Breast epithelium (tissue), 4 donors: ENCODE results near the gene CORO2B. TPM values are rescaled to one million over a fixed set of nuclear protein-coding genes. Genes with fewer than 3 reads are reported as not detected.

Source experiments
- DNase-seq, 2 donors: peaks; one replicate each; pipeline ENCODE4 v3.0.0-alpha.2; 2019; ENCODE audit warnings: low spot score in 2 of 2
- H3K27ac ChIP-seq, 2 donors: fragments of 200-600 bp; sonication (generic) in 1 of 2; one replicate each; pipeline ENCODE4 v1.5.1; 2016 to 2019; ENCODE audit warnings: mild to moderate bottlenecking in 1 of 2
- H3K27me3 ChIP-seq, 2 donors: fragments of 200-600 bp; sonication (generic) in 1 of 2; one replicate each; pipeline versions ENCODE4 v1.5.1 to v1.6.0; 2017 to 2019; ENCODE audit warnings: control low read depth in 1 of 2, mild to moderate bottlenecking in 1 of 2
- H3K36me3 ChIP-seq: fragments of 200-600 bp; one replicate; pipeline ENCODE4 v1.5.1; 2019
- H3K4me1 ChIP-seq, 2 donors: fragments of 200-600 bp; sonication (generic); one replicate each; pipeline ENCODE4 v1.5.1; 2016 to 2019; ENCODE audit warnings: control low read depth in 1 of 2
- H3K4me3 ChIP-seq, 3 donors: fragments of 200-600 bp; sonication (generic); 1 replicate in 2 of 3; 2 replicates in 1 of 3; pipeline ENCODE4 v1.5.1; 2016 to 2019; ENCODE audit warnings: mild to moderate bottlenecking in 3 of 3, moderate library complexity in 2 of 3
- H3K9me3 ChIP-seq, 2 donors: fragments of 200-600 bp; sonication (generic) in 1 of 2; one replicate each; pipeline ENCODE4 v1.5.1; 2016 to 2019; ENCODE audit warnings: control low read depth in 1 of 2
- CTCF ChIP-seq, 3 donors: fragments of 450-650 bp; IDR thresholded peaks; one replicate each; pipeline ENCODE4 v1.5.1; 2016 to 2017; ENCODE audit warnings: antibody characterized with exemption in 3 of 3, mild to moderate bottlenecking in 3 of 3, moderate library complexity in 3 of 3
- POLR2A ChIP-seq: fragments of 450-650 bp; IDR thresholded peaks from one replicate; pipeline ENCODE4 v1.6.1; 2016; ENCODE audit warnings: antibody characterized with exemption, mild to moderate bottlenecking, moderate library complexity
- POLR2AphosphoS5 ChIP-seq, 3 donors: sonication (generic); formaldehyde crosslinking; IDR thresholded peaks; one replicate each; pipeline ENCODE4 v1.6.1; 2017; ENCODE audit warnings: antibody characterized with exemption in 3 of 3
- intact Hi-C: fragments of 100-400 bp; cut with DNase I; formaldehyde crosslinking; loops from one replicate; pipeline ENCODE4 v1.15.1; 2023; ENCODE audit warnings: low total_unique reads
- total RNA-seq, 3 donors: library from RNA; depleted of rRNA; stranded (reverse); fragments of >200 nt; gene quantifications; one replicate each; pipeline ENCODE4 v1.1.0, GENCODE V29; 2016

CORO2B gene
- total RNA-seq, 3 donors from 2014 or later: 2.9 to 11.2 (median 3.5) TPM

- peak overlapping the region in 1 of 2 donors; percentile 48 for H3K27ac ChIP-seq
- peak in 1 of 2 donors; percentile 34 for DNase-seq
- no peaks in the 10 kb centered on the region for H3K9me3 ChIP-seq
- TF ChIP-seq CTCF (IDR thresholded peaks at IDR 0.05) (no peak), POLR2A (no peak), POLR2AphosphoS5 (IDR thresholded peaks at IDR 0.05) (no peak)
- H3K27me3 ChIP-seq: no peaks in the 10 kb centered on the region
- no peaks in the 10 kb centered on the region for H3K36me3 ChIP-seq
- intact Hi-C loops: no loop called here
- peaks cover 0 to 9% of the 10 kb centered on the region in 2 donors for H3K4me1 ChIP-seq
- no peak overlapping the region for H3K4me3 ChIP-seq
Measured at GRCh38 chr15:68633231-68634121, 54.7 kb downstream of the CORO2B start.

GRCh38 chr15:68634122-68634482 is 55.3 kb downstream of the CORO2B start:
- Histone ChIP-seq H3K36me3 (no peaks in the 10 kb centered on the region), H3K9me3 (no peaks in the 10 kb centered on the region), H3K27me3 (no peaks in the 10 kb centered on the region), H3K4me1 (peaks cover 0 to 9% of the 10 kb centered on the region in 2 donors), H3K27ac (peak overlapping the region in 1 of 2 donors; percentile 48), H3K4me3 (no peak overlapping the region)
- TF ChIP-seq POLR2A (no peak), CTCF (IDR thresholded peaks at IDR 0.05) (no peak), POLR2AphosphoS5 (IDR thresholded peaks at IDR 0.05) (no peak)
- intact Hi-C loops: no loop called here
- no peak for DNase-seq

DNA sequence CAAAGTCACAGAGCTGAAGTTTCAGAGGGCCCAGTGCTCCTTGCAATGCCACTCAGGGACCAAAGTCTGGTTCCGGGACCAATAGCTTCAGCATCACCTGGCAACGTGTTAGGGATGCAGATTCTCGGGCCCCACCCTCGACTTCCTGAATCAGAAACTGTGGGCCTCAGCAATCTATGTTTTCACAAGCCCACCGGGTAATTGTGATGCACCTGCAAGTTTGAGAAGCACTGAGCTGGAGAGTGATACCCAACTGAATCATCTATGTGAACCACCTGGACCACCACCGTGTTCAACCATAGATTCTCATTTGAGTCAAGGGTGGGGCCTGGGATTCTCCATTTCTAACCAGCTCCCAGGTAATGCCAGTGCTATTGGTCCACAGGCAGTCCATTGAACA is 55.7 kb downstream of the CORO2B start:
- H3K4me3 ChIP-seq: no peak overlapping the region
- no peak for DNase-seq
- no peaks in the 10 kb centered on the region for H3K27me3 ChIP-seq
- H3K9me3 ChIP-seq: no peaks in the 10 kb centered on the region
- peak overlapping the region in 1 of 2 donors; percentile 55 for H3K27ac ChIP-seq
- H3K4me1 ChIP-seq: peaks cover 0 to 9% of the 10 kb centered on the region in 2 donors
- H3K36me3 ChIP-seq: no peaks in the 10 kb centered on the region
- no peak for TF ChIP-seq POLR2AphosphoS5 (IDR thresholded peaks at IDR 0.05)
- TF ChIP-seq CTCF (IDR thresholded peaks at IDR 0.05): no peak
- no peak for TF ChIP-seq POLR2A
- intact Hi-C loops: no loop called here

DNA sequence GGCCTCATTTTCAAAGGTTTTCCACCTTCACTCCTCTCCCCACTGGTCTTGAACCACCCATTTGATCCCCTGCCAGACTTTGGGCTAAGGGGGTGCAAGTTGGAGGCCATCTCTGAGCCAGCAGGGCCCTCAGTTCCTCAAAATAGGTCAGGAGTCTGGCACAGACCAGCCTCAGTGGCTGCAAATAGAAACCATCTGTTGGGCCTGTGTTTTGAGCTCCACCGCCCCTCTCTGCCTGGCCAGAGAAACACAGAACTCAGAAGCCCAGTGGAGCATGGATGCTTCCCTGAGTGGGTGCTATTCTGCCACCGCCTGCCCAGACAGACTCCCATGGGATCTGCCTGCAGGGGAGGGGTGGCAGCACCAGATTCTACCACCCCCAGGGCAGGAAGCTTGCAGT is 56.3 kb downstream of the CORO2B start:
- no peak for DNase-seq
- H3K9me3 ChIP-seq: no peaks in the 10 kb centered on the region
- intact Hi-C loops: no loop called here
- no peaks in the 10 kb centered on the region for H3K36me3 ChIP-seq
- H3K27ac ChIP-seq: peak overlapping the region in 1 of 2 donors; percentile 55
- H3K27me3 ChIP-seq: no peaks in the 10 kb centered on the region
- H3K4me1 ChIP-seq: peaks cover 0 to 9% of the 10 kb centered on the region in 2 donors
- no peak overlapping the region for H3K4me3 ChIP-seq
- TF ChIP-seq CTCF (IDR thresholded peaks at IDR 0.05) (no peak), POLR2AphosphoS5 (IDR thresholded peaks at IDR 0.05) (peak in 1 of 3 donors; percentile 16), POLR2A (no peak)

- H3K36me3 ChIP-seq: no peaks in the 10 kb centered on the region
- peak overlapping the region; percentile 4 to 55 for H3K27ac ChIP-seq
- no peak for DNase-seq
- TF ChIP-seq POLR2AphosphoS5 (IDR thresholded peaks at IDR 0.05) (no peak), CTCF (IDR thresholded peaks at IDR 0.05) (no peak), POLR2A (no peak)
- H3K27me3 ChIP-seq: no peaks in the 10 kb centered on the region
- H3K4me3 ChIP-seq: no peak overlapping the region
- H3K4me1 ChIP-seq: peaks cover 0 to 9% of the 10 kb centered on the region in 2 donors
- intact Hi-C loops: no loop called here
- no peaks in the 10 kb centered on the region for H3K9me3 ChIP-seq
Measured at GRCh38 chr15:68636256-68636655, 57.5 kb downstream of the CORO2B start.
